GM18951 (cell line): Measurements from ENCODE around the gene LIG1.
"Not testable (repeated sequence)": the region's sequence is repeated elsewhere in the genome, so short reads cannot be mapped to it uniquely, and the experiment has no call there.

Experiments
- POLR2A ChIP-seq: IDR thresholded peaks from 4 replicates; pipeline ENCODE4 v1.6.1; 2011; ENCODE audit warnings: mild to moderate bottlenecking; ENCODE audit not compliant: insufficient read length, insufficient read depth; ENCODE audit errors: extremely low read depth
- in situ Hi-C: fragments of 300-500 bp; cut with MboI; formaldehyde crosslinking; loops from one replicate; pipeline ENCODE4 v1.12.0; 2022; ENCODE audit warnings: low sequenced_read_pairs, mixed read lengths, inconsistent platforms; ENCODE audit not compliant: unreplicated experiment

LIG1 gene

GRCh38 chr19:48102870-48103751 is 67.0 kb downstream of the LIG1 start:
- in situ Hi-C loops = loop anchor here (10.0 kb wide), 1 partner anchor 52 kb away; no protein-coding TSS in a partner anchor
- no peak for TF ChIP-seq POLR2A

- in situ Hi-C loops = no loop called here
- no peak for TF ChIP-seq POLR2A
These were observed 74.5 kb downstream of the LIG1 start for GRCh38 chr19:48095612-48096175.

- in situ Hi-C loops = no loop called here
- no peak for TF ChIP-seq POLR2A
These were observed 75.3 kb downstream of the LIG1 start for GRCh38 chr19:48094855-48095203.

- no peak for TF ChIP-seq POLR2A
- in situ Hi-C loops = no loop called here
These were observed 75.9 kb downstream of the LIG1 start for GRCh38 chr19:48094129-48094854.

GRCh38 chr19:48091111-48091718 is 78.9 kb downstream of the LIG1 start:
- in situ Hi-C loops = not testable (repeated sequence)

- in situ Hi-C loops = no loop called here
- no peak for TF ChIP-seq POLR2A
These were observed 79.8 kb downstream of the LIG1 start for GRCh38 chr19:48090281-48090802.

- in situ Hi-C loops = not testable (repeated sequence)
These were observed 81.2 kb downstream of the LIG1 start for GRCh38 chr19:48088991-48089390.

GRCh38 chr19:48085904-48086864 is 84.0 kb downstream of the LIG1 start:
- no peak for TF ChIP-seq POLR2A
- in situ Hi-C loops = no loop called here

GRCh38 chr19:48085076-48085475 is 85.1 kb downstream of the LIG1 start:
- no peak for TF ChIP-seq POLR2A
- in situ Hi-C loops = no loop called here

GRCh38 chr19:48081106-48081505 is 89.0 kb downstream of the LIG1 start:
- TF ChIP-seq POLR2A = no peak
- in situ Hi-C loops = no loop called here

GRCh38 chr19:48070177-48070769 is 99.9 kb downstream of the LIG1 start:
- in situ Hi-C loops = not testable (repeated sequence)

- in situ Hi-C loops = no loop called here
- TF ChIP-seq POLR2A = no peak
These were observed 100.7 kb downstream of the LIG1 start for GRCh38 chr19:48069435-48069834.
